Measurements from ENCODE around the gene CEACAM16. TPM values are rescaled to one million over a fixed set of nuclear protein-coding genes. Genes with fewer than 3 reads are reported as not detected.

CEACAM16 gene
- polyA plus RNA-seq, 1 donor (not counting 4 experiments of a cell fraction or from before 2014, with no cell fraction given), result not detected

DNA sequence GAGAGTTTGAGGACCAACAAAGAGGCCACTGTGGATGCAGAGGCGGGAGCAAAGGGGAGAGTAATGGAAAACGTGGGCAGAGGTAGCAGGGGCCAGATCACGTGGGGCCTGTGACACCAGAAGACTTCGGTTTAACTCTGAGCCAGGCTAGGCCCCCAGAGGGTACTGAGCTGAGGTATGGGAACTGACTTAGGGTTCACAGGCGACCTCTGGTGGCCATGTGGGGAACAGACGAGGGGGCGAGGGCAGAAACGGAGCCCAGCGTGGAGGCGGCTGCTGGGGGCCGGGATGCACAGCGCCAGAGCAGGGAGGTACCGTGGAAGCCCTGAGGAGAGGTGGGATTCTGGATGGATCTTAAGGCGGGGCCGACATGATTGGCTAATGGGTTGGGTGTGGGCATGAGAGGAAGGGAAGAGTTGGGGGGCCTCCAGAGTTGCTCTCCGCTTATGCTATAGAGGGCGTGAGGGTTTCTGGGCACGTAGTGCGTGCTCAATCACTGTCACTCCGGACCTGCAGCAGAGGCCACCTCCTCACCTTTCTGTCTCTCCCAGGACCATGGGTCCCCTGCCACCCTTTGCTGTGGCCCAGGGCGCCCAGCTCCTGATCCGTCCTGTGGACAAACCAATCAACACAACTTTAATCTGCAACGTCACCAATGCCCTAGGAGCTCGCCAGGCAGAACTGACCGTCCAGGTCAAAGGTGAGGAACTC, 41.6 kb upstream of the CEACAM16 start:
- peaks cover 39 to 71% of the 10 kb centered on the region in 2 experiments for H3K36me3 ChIP-seq (ENCODE audit: control insufficient read depth in 2 of 2, extremely low read depth in 1 of 2, insufficient read depth in 2 of 2, low read length in 2 of 2)

DNA sequence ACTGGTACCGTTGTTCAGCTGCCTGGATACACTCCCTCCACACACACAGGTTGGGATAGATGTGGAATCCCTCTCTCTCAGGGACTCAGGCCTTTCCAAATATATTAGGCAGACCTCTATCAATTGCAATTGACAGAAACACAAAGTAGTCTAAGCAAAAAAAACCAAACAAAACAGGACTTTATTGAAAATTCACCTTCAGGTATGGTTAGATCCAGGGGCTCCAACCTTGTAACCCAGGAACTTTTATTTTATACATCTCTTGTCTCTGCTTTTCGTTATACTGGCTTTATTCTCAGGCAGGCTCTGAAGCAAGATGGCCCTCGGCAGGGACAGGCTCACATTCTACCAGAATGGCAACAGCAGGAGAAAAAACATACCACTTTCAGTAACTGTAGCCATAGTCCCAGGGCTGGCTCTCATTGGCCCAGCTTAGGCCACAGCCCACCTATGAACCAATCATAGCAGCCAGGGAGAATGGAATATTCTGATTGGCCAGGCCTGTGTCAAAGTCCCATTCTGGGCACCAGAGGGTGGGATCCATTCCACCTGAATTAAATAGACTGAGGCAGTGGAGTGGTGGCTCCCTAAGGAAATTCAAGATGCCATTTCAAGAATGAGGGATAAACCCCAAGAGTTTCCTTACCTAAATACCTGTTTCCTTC, 40.8 kb upstream of the CEACAM16 start:
- H3K36me3 ChIP-seq (ENCODE audit: control insufficient read depth in 2 of 2, extremely low read depth in 1 of 2, insufficient read depth in 2 of 2, low read length in 2 of 2), result peaks cover 36 to 71% of the 10 kb centered on the region in 2 experiments

More for the DNA sequence above, 41.6 kb upstream of the CEACAM16 start:
- no peak overlapping the region for H3K4me2 ChIP-seq (ENCODE audit: control insufficient read depth, extremely low read depth, insufficient read depth, low read depth, low read length)
- DNase-seq (ENCODE audit: low read depth, low spot score), result no peak
- no peak overlapping the region for H3K27ac ChIP-seq (ENCODE audit: control insufficient read depth, insufficient read depth, low read length)
- no peaks in the 10 kb centered on the region for H3K27me3 ChIP-seq (ENCODE audit: control insufficient read depth, extremely low read depth, insufficient read depth, low read length)
- no peak overlapping the region for H3K9ac ChIP-seq (ENCODE audit: control insufficient read depth, extremely low read depth, insufficient read depth, low read length)
- dilution Hi-C loops (cut with MboI; ENCODE audit: extremely low pct_ligation_motif_present, low sequenced_read_pairs), result no loop called here
- no peaks in the 10 kb centered on the region for H3K79me2 ChIP-seq (ENCODE audit: control insufficient read depth, insufficient read depth, low read length)
- no peak for FAIRE-seq
- H3K9me1 ChIP-seq (ENCODE audit: control insufficient read depth, extremely low read depth, insufficient read depth, low read length), result no peaks in the 10 kb centered on the region
- TF ChIP-seq, protein P1, sequence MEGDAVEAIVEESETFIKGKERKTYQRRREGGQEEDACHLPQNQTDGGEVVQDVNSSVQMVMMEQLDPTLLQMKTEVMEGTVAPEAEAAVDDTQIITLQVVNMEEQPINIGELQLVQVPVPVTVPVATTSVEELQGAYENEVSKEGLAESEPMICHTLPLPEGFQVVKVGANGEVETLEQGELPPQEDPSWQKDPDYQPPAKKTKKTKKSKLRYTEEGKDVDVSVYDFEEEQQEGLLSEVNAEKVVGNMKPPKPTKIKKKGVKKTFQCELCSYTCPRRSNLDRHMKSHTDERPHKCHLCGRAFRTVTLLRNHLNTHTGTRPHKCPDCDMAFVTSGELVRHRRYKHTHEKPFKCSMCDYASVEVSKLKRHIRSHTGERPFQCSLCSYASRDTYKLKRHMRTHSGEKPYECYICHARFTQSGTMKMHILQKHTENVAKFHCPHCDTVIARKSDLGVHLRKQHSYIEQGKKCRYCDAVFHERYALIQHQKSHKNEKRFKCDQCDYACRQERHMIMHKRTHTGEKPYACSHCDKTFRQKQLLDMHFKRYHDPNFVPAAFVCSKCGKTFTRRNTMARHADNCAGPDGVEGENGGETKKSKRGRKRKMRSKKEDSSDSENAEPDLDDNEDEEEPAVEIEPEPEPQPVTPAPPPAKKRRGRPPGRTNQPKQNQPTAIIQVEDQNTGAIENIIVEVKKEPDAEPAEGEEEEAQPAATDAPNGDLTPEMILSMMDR (optimal IDR thresholded peaks at IDR 0.05 in 1 of 3, IDR thresholded peaks at IDR 0.05 in 1 of 3, conservative IDR thresholded peaks at IDR 0.05 in 1 of 3; ENCODE audit: extremely low read depth in 1 of 3, insufficient read depth in 2 of 3, low read length in 3 of 3), result peak; percentile 88 to 95 (median 91)
- no peak for TF ChIP-seq EZH2 (IDR thresholded peaks at IDR 0.05; ENCODE audit: low read length)
- no peak overlapping the region for H3K4me3 ChIP-seq (ENCODE audit: control insufficient read depth in 2 of 3, extremely low read depth in 1 of 3, insufficient read depth in 2 of 3, low read depth in 1 of 3, low read length in 3 of 3)
- H3K4me1 ChIP-seq (ENCODE audit: control insufficient read depth, extremely low read depth, insufficient read depth, low read length), result no peaks in the 10 kb centered on the region
- no peaks in the 10 kb centered on the region for H3K9me3 ChIP-seq (ENCODE audit: control insufficient read depth, low read depth, low read length)
- no peak overlapping the region for H2AFZ ChIP-seq (ENCODE audit: control insufficient read depth, low read length)
- peaks cover 7% of the 10 kb centered on the region for H4K20me1 ChIP-seq (ENCODE audit: control insufficient read depth, extremely low read depth, insufficient read depth, low read length)

More for the DNA sequence above, 40.8 kb upstream of the CEACAM16 start:
- no peaks in the 10 kb centered on the region for H3K27me3 ChIP-seq (ENCODE audit: control insufficient read depth, extremely low read depth, insufficient read depth, low read length)
- DNase-seq (ENCODE audit: low read depth, low spot score) (no peak), FAIRE-seq (no peak)
- no peak overlapping the region for H2AFZ ChIP-seq (ENCODE audit: control insufficient read depth, low read length)
- no peak overlapping the region for H3K4me2 ChIP-seq (ENCODE audit: control insufficient read depth, extremely low read depth, insufficient read depth, low read depth, low read length)
- H3K9ac ChIP-seq (ENCODE audit: control insufficient read depth, extremely low read depth, insufficient read depth, low read length), result no peak overlapping the region
- no peaks in the 10 kb centered on the region for H3K9me1 ChIP-seq (ENCODE audit: control insufficient read depth, extremely low read depth, insufficient read depth, low read length)
- no peak for TF ChIP-seq EZH2 (IDR thresholded peaks at IDR 0.05; ENCODE audit: low read length)
- TF ChIP-seq, protein P1 (optimal IDR thresholded peaks at IDR 0.05 in 1 of 3, IDR thresholded peaks at IDR 0.05 in 1 of 3, conservative IDR thresholded peaks at IDR 0.05 in 1 of 3; ENCODE audit: extremely low read depth in 1 of 3, insufficient read depth in 2 of 3, low read length in 3 of 3), result no peak
- H3K27ac ChIP-seq (ENCODE audit: control insufficient read depth, insufficient read depth, low read length), result no peak overlapping the region
- H3K4me1 ChIP-seq (ENCODE audit: control insufficient read depth, extremely low read depth, insufficient read depth, low read length), result no peaks in the 10 kb centered on the region
- dilution Hi-C loops (cut with MboI; ENCODE audit: extremely low pct_ligation_motif_present, low sequenced_read_pairs), result no loop called here
- no peaks in the 10 kb centered on the region for H3K9me3 ChIP-seq (ENCODE audit: control insufficient read depth, low read depth, low read length)
- H3K79me2 ChIP-seq (ENCODE audit: control insufficient read depth, insufficient read depth, low read length), result no peaks in the 10 kb centered on the region
- no peak overlapping the region for H3K4me3 ChIP-seq (ENCODE audit: control insufficient read depth in 2 of 3, extremely low read depth in 1 of 3, insufficient read depth in 2 of 3, low read depth in 1 of 3, low read length in 3 of 3)
- H4K20me1 ChIP-seq (ENCODE audit: control insufficient read depth, extremely low read depth, insufficient read depth, low read length), result peaks cover 10% of the 10 kb centered on the region
